Bronchial epithelial cell (primary cell): Measurements from ENCODE around the gene AFF1. TPM values are rescaled to one million over a fixed set of nuclear protein-coding genes. Genes with fewer than 3 reads are reported as not detected.
A peak's percentile ranks its signal among the peaks of the same experiment; 100 is the strongest.

ENCODE experiments used
- DNase-seq: peaks from one replicate; pipeline ENCODE4 v3.0.0-alpha.2; 2010; ENCODE audit warnings: low read depth
- FAIRE-seq: peaks from 2 replicates; lab custom pipeline; 2011; peaks lifted over from hg19 to GRCh38; lab: Jason Lieb, UNC
- H3K27me3 ChIP-seq: 2 replicates; pipeline ENCODE4 v1.5.1; 2011; ENCODE audit warnings: low read length; ENCODE audit not compliant: control insufficient read depth, insufficient read depth
- H3K36me3 ChIP-seq: 2 replicates; pipeline ENCODE4 v1.5.1; 2011; ENCODE audit warnings: low read length; ENCODE audit not compliant: control insufficient read depth, insufficient read depth
- H3K4me3 ChIP-seq: 2 replicates; pipeline ENCODE4 v1.5.1; 2011; ENCODE audit warnings: mild to moderate bottlenecking, low read depth, low read length, control low read depth
- total RNA-seq: library from RNA; depleted of rRNA; stranded (reverse); fragments of >200 nt; gene quantifications from 2 replicates; pipeline ENCODE4 v1.2.1, GENCODE V29; 2014
- TF ChIP-seq, protein P1 (sequence below): IDR thresholded peaks from 2 replicates; pipeline ENCODE4 v1.5.1; 2011; ENCODE audit warnings: mild to moderate bottlenecking, moderate library complexity, low read length, control low read depth, inconsistent platforms; ENCODE audit not compliant: insufficient read depth, severe bottlenecking

AFF1 gene
- total RNA-seq, 1 donor from 2014 or later = 9.2 TPM

DNA sequence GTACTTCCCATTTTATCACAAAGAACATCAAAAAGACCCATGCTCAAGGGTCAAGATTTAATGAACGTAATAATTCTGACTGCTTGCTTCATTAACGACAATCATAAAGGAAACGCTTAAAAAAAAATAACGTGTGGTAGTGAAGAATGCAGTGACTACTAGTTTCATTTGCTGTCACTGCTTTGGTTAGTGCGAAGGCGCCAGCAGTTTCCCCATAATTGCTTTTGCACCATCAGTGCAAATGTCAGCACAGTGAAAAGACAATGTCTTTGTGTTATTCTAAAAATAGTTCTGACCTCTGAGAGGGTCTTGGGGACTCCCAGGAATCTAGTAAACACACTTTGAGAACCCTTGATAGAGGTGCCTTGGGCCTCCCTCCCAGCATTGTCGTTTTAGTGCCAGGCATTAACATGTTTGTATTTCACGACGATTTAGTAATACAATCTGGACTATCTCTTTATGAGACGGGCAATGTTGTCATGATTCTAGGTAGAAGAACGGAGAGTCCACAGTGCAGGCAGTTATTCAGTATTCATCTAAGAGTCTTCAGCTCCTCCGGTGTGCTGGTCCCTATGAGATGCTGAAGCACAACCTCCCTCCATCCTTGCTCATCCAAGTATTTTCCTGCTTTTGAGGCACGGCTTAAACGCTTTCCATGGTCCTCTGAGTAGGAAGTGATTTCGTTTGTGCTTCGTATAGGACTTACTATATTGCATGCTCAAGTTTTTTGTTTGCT lies 71.0 kb downstream of the AFF1 start:
- DNase-seq = no peak
- TF ChIP-seq, protein P1, sequence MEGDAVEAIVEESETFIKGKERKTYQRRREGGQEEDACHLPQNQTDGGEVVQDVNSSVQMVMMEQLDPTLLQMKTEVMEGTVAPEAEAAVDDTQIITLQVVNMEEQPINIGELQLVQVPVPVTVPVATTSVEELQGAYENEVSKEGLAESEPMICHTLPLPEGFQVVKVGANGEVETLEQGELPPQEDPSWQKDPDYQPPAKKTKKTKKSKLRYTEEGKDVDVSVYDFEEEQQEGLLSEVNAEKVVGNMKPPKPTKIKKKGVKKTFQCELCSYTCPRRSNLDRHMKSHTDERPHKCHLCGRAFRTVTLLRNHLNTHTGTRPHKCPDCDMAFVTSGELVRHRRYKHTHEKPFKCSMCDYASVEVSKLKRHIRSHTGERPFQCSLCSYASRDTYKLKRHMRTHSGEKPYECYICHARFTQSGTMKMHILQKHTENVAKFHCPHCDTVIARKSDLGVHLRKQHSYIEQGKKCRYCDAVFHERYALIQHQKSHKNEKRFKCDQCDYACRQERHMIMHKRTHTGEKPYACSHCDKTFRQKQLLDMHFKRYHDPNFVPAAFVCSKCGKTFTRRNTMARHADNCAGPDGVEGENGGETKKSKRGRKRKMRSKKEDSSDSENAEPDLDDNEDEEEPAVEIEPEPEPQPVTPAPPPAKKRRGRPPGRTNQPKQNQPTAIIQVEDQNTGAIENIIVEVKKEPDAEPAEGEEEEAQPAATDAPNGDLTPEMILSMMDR = no peak
- peak overlapping the region; percentile 70 for H3K4me3 ChIP-seq
- no peak for FAIRE-seq
- H3K27me3 ChIP-seq = no peaks in the 10 kb centered on the region
- peaks cover 1% of the 10 kb centered on the region for H3K36me3 ChIP-seq

DNA sequence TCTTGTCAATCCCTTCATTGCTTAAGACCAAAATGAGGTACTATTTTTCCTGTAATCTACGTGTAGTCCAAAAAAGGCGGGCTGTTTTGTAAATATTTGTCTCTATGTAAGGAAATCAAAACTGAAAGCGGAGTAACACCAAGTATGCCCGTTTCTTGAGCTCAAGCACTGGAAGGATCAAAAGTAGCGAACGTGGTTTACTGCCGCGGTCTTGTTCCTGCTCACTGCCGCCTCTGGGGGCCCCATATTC lies 71.5 kb downstream of the AFF1 start:
- TF ChIP-seq, protein P1 = no peak
- FAIRE-seq = no peak
- Histone ChIP-seq H3K4me3 (peak overlapping the region; percentile 70), H3K36me3 (peaks cover 1% of the 10 kb centered on the region), H3K27me3 (no peaks in the 10 kb centered on the region)
- DNase-seq = peak; percentile 73

DNA sequence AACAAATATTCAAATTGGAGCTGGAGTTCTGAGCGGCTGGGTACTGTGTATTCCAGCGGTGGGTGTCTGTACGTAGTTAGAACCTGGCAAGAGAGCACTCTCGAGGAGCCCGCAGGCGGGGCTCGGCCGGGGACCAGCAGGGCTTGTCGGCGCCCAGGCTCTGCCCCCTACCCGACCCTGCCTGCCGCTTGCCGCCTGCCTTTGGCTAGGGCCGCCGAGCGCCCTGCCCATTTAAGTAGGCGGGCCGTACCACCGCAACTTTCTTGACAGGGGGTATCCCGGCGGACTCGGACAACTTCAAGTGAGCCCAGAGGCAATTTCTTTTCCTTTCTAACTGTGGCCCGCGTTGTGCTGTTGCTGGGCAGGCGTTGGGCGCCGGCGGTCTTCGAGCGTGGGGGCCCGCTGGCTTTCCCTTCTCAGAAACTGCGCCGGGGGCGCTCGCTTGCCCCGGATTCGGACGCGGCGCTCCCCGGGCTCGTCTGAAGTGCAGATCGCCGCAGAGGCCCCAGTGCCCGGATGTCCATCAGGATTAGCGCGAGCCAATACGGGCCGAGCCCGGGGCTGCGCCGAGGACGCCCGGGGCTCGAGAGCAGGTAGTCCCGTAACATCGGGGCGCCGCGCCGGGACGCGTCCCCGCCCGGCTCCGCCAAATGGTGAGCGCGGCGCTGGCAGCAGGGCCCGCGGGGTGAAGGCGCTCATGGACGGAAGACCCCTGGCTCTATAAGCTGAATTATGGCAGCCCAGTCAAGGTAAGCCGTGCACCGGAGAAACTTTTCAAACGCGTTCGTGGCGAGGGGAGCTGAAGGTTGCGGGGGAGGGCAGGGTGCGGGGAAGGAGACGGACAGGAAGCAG lies 72.1 kb downstream of the AFF1 start:
- TF ChIP-seq, protein P1 = no peak
- Histone ChIP-seq H3K27me3 (no peaks in the 10 kb centered on the region), H3K36me3 (no peaks in the 10 kb centered on the region), H3K4me3 (peak overlapping the region; percentile 70)
- DNase-seq (peak; percentile 76), FAIRE-seq (no peak)

DNA sequence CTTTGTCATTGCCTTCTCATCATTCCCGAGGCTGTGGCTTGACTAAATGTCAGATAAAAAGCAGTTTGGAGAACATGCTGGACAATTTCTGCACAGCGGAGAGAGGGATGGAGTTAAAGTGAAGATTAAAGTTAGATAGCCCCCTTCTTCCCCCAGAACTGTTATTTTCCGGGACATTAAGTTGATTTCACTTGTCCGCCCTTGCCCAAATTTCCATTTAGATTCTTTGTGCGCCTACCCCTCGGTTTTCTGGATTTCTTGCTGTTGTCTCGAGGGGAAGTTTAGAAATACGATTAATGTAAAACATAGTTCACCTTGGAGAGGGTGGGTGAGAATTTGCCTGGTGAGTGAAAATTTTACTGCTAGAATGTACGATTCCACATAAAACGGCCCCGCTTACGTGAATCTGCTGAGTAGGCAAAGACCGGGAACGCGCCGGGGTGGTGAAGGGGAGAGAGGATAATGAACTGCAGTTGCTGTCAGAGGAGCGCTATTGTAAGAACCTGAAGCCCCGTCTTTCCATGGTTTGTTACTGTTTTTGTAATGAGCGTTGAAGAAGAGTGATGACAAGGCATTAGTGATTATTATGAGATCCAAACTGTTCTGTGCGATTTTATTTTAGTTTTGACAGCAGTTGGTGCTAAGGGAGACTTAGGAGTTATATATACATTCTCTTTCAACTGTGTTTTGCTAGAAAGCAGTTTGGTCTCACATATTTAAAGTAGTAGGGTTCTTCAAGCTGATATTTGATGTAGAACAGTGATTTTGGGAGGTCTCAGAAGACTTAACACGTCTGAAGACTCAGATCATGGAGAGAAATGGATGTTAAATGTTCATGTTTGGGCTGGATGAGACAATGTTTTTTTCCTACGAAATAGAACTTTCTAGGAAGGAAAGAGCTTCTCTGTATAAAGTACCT lies 73.0 kb downstream of the AFF1 start:
- DNase-seq (peak; percentile 39), FAIRE-seq (no peak)
- Histone ChIP-seq H3K27me3 (no peaks in the 10 kb centered on the region), H3K4me3 (peak overlapping the region; percentile 70), H3K36me3 (no peaks in the 10 kb centered on the region)
- TF ChIP-seq, protein P1 = no peak

DNA sequence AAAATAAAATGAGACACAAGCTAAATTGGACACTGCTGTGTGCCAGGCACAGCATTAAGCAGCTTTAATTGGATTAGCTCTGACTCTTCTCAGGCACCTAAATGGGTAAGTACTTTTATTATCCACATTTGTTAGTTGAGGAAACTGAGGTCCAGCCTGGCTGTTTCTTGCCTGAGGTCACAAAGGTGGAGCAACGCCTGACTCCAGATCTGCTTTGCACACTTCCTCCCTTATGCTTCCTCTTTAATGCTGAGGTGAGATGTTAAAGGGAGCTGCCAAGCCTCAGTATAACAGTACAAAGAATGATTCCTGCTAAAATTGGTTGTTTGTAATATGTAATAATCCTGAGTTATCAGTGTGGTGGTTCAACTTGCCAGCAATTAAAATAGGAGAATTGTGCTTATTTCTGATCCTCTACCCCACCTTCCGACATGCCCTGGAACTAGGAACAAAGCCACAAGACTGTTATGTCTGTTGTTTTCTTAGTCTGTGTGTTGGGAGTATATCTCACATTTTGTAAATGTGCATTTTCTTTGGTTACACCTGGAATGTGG lies 74.4 kb downstream of the AFF1 start:
- TF ChIP-seq, protein P1 = no peak
- Histone ChIP-seq H3K27me3 (no peaks in the 10 kb centered on the region), H3K4me3 (no peak overlapping the region), H3K36me3 (no peaks in the 10 kb centered on the region)
- DNase-seq (peak; percentile 20), FAIRE-seq (no peak)
